Psoas muscle (tissue), 8 donors: ENCODE results near the gene KANK4. TPM values are rescaled to one million over a fixed set of nuclear protein-coding genes. Genes with fewer than 3 reads are reported as not detected.
A peak's percentile ranks its signal among the peaks of the same experiment; 100 is the strongest.

Experiments
- ATAC-seq, 4 donors: fragments of 200-7000 bp; cut with Tn5 transposase; one replicate each; pipeline ENCODE4 v1.9.1; 2020; ENCODE audit warnings: moderate library complexity in 3 of 4, mild to moderate bottlenecking in 2 of 4
- DNase-seq, 2 donors: peaks; one replicate each; pipeline ENCODE4 v3.0.0-alpha.2; 2020
- H3K27ac ChIP-seq: fragments of 200-600 bp; one replicate; pipeline ENCODE4 v1.8.0; 2022
- H3K27me3 ChIP-seq, 3 donors: fragments of 200-600 bp in 1 of 3; one replicate each; pipeline versions ENCODE4 v1.6.1 to v1.8.0; 2013 to 2022; ENCODE audit warnings: low read length in 2 of 3, mild to moderate bottlenecking in 2 of 3, moderate library complexity in 1 of 3; ENCODE audit not compliant: insufficient read depth in 3 of 3
- H3K36me3 ChIP-seq, 2 donors: fragments of 200-600 bp in 1 of 2; one replicate each; pipeline versions ENCODE4 v1.6.1 to v1.8.0; 2013 to 2022; ENCODE audit warnings: low read depth in 1 of 2, mild to moderate bottlenecking in 1 of 2, moderate library complexity in 1 of 2; ENCODE audit not compliant: insufficient read depth in 1 of 2
- H3K4me1 ChIP-seq: fragments of 200-600 bp; one replicate; pipeline ENCODE4 v1.8.0; 2022
- H3K4me3 ChIP-seq: fragments of 200-600 bp; one replicate; pipeline ENCODE4 v1.8.0; 2022; ENCODE audit warnings: mild to moderate bottlenecking
- H3K9me3 ChIP-seq: fragments of 200-600 bp; one replicate; pipeline ENCODE4 v1.8.0; 2022
- WGBS, 3 donors: extraction: QIAGEN DNeasy Blood & Tissue Kit; methylation state at CpG; one replicate each; pipeline versions ENCODE4 v1.1.6 to v1.1.7; 2013; 5-methylcytosine and 5-hydroxymethylcytosine counted together
- intact Hi-C, 2 donors: fragments of 100-400 bp; cut with DNase I; formaldehyde crosslinking; loops; one replicate each; pipeline versions ENCODE4 v1.11.0 to v1.14.2; 2022
- polyA plus RNA-seq, 3 donors: library from polyadenylated mRNA; stranded (reverse); fragments of 200-250 nt; gene quantifications; one replicate each; pipeline ENCODE4 v1.2.3, GENCODE V29; 2013
- total RNA-seq, 4 donors: library from RNA; stranded (reverse); fragmentation: NEBNext Ultra II Directional in 2 of 4; extraction: Animal tissue kit (Norgen Biotek cat#: 25700) in 2 of 4; gene quantifications; one replicate each; pipeline versions ENCODE4 v1.2.1 to v1.2.4, GENCODE V29; 2021 to 2023
- TF ChIP-seq, protein P1 (sequence below): fragments of 200-600 bp; IDR thresholded peaks from one replicate; pipeline ENCODE4 v1.8.0; 2022; ENCODE audit warnings: antibody characterized with exemption
- donor health status: healthy with polysubstance abuse.
- donor health status: DM: no; HTN: no; CAD: no; lungs with moderate emphysema.
- donor health status: Bipolar disorder and iron deficiency.
- donor health status: healthy.
- donor health status: DM: yes; HTN: yes; CAD: no.
- donor health status: DM: no; HTN: no; CAD: no.
- donor health status: DM: no; HTN: no; CAD: no.
- donor health status: DM: yes; HTN: yes; CAD: no.

KANK4 gene
- total and polyA plus RNA-seq, 7 donors: 0.09 to 1.1 (median 0.17) TPM; not detected in 3

DNA sequence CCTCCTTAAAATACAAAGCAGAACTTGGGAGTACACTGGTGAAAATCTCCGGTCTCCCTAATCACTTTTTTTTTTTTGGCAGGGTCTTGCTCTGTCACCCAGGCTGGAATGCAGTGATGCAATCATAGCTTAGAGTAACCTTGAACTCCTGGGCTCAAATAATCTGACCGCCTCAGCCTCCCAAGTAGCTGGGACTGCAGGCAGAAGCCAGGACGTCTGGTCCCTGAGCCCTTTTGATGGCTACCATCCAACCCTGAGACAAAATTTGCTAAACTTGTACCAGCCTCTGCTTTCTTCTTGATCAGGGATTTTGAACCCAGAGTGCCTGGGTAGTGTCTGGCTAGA is 120.5 kb downstream of the KANK4 start:
- ATAC-seq (peak in 1 of 4 donors; percentile 37), DNase-seq (no peak)
- H3K27me3 ChIP-seq: peaks cover 0 to 24% (median 8%) of the 10 kb centered on the region in 3 donors
- no peak overlapping the region for H3K4me3 ChIP-seq
- TF ChIP-seq, protein P1, sequence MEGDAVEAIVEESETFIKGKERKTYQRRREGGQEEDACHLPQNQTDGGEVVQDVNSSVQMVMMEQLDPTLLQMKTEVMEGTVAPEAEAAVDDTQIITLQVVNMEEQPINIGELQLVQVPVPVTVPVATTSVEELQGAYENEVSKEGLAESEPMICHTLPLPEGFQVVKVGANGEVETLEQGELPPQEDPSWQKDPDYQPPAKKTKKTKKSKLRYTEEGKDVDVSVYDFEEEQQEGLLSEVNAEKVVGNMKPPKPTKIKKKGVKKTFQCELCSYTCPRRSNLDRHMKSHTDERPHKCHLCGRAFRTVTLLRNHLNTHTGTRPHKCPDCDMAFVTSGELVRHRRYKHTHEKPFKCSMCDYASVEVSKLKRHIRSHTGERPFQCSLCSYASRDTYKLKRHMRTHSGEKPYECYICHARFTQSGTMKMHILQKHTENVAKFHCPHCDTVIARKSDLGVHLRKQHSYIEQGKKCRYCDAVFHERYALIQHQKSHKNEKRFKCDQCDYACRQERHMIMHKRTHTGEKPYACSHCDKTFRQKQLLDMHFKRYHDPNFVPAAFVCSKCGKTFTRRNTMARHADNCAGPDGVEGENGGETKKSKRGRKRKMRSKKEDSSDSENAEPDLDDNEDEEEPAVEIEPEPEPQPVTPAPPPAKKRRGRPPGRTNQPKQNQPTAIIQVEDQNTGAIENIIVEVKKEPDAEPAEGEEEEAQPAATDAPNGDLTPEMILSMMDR: no peak
- H3K4me1 ChIP-seq: no peaks in the 10 kb centered on the region
- WGBS, 3 donors: 3 to 5% (median 4%) methylated on average over 3 of the region's 3 CpGs
- intact Hi-C loops: no loop called here
- H3K9me3 ChIP-seq: no peaks in the 10 kb centered on the region
- H3K27ac ChIP-seq: no peak overlapping the region
- H3K36me3 ChIP-seq: no peaks in the 10 kb centered on the region

DNA sequence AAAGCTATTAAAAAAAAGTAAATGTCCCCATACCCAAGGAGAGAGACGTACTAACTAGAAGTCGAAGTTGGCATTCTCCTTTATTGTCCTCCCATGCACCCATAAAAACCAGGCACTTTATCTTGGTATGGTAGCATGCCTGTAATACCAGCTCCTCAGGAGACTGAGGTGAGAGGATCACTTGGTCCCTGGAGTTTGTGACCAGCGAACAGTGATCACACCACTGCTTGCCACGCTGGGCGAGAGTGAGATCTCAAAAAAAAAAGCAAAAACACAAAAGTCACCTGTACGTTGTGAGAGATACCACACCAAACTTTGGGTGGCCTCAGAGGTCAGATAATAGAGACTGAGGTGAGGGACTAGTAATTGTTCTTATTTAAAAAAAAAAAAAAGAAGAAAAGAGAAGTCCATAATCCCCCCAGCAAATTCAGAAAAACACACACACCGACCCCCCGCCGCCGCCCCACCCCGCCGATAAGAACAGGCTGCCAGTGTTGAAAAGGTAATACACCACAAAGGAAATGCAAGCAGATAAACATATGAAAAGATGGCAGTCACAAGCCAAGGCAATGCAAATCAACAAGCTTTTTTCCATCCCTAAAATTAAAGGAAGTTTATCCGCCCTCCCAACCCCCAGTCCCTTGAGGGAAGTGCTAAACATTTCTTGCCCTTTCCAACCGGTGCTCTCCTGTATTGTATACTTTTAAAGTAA is 121.0 kb downstream of the KANK4 start:
- H3K36me3 ChIP-seq: no peaks in the 10 kb centered on the region
- intact Hi-C loops: no loop called here
- H3K27me3 ChIP-seq: peaks cover 0 to 29% (median 8%) of the 10 kb centered on the region in 3 donors
- no peaks in the 10 kb centered on the region for H3K9me3 ChIP-seq
- no peak overlapping the region for H3K4me3 ChIP-seq
- TF ChIP-seq, protein P1: no peak
- ATAC-seq (no peak), DNase-seq (no peak)
- no peak overlapping the region for H3K27ac ChIP-seq
- 46 to 54% (median 47%) methylated on average over 14 of the region's 14 CpGs for WGBS, 3 donors
- H3K4me1 ChIP-seq: no peaks in the 10 kb centered on the region

DNA sequence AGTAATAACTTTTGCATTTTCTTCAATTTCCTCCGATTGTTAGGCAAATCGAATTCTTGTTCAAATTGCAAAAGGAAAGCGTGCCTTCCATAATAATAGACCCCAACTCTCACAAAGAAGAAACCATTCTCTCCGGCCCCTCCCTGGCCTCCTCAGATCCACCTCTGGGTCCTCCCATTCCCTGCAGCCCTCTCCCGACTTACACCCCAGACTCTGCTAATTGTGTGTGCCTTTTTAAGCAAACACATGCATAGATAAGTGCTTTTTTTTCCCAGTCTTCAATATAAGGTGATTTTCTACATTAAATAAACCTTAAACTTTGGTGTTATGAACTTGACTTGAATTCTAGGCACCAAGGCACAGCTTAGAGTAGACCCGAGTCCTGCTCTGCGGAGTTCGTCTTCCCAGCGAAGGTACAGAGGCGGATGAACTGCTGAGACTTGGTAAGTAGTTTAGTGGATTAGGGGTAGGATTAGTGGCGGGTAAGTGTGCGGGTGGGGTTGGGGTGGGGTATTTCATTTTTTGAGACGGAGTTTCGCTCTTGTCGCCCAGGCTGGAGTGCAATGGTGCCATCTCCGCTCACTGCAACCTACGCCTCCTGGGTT is 123.0 kb downstream of the KANK4 start:
- DNase-seq (no peak), ATAC-seq (no peak)
- no peaks in the 10 kb centered on the region for H3K36me3 ChIP-seq
- no peak overlapping the region for H3K27ac ChIP-seq
- TF ChIP-seq, protein P1: no peak
- H3K4me1 ChIP-seq: no peaks in the 10 kb centered on the region
- H3K9me3 ChIP-seq: no peaks in the 10 kb centered on the region
- intact Hi-C loops: no loop called here
- H3K4me3 ChIP-seq: no peak overlapping the region
- 80 to 82% (median 80%) methylated on average over 17 of the region's 17 CpGs for WGBS, 3 donors
- peaks cover 0 to 30% (median 11%) of the 10 kb centered on the region in 3 donors for H3K27me3 ChIP-seq

DNA sequence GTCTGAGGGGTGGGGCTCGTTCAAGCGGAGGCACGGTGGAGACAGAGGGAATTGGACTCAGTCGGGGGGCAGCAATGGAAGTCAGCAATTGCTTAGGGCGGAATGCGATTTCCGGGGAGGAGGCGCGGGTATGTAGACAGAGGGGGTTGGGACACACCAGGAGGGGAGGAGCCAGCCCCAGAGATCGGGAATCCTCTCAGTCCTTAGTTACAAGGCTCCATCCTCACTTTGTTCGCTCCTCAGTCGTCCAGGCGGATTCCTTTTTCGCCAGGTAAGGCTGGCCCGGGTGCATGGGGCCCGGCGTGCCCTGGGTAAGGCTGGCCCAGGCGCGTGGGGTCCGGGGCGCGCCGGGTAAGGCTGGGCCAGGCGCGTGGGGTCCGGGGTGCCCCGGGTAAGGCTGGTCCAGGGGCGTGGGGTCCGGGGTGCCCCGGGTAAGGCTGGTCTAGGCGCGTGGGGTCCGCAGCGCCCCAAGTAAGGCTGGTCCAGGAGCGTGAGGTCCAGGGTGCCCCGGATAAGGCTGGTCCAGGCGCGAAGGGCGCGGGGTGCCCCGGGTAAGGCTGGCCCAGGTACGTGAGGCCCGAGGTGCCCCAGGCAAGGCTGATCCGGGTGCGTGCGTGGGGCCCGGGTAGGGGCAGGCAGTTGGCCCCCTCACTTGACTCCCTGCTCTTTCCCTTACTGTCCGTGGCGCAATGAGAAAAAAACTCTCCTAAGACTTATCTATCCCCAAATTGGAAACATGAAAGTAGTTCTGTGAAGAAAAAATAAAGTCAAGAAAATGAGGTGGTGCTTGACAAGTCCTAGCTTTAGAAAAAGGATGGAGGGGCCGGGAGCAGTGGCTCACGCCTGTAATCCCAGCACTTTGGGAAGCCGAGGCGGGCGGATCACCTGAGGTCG is 124.3 kb downstream of the KANK4 start, which contains the start of gene L1TD1:
L1TD1 (plus strand) TSS at position 199 of the 894 bp plus-strand sequence. CDS start 11,780 bp downstream, outside the sequence.
- no peak for ATAC-seq
- Histone ChIP-seq H3K4me1 (no peaks in the 10 kb centered on the region), H3K27me3 (peaks cover 0 to 30% (median 11%) of the 10 kb centered on the region in 3 donors), H3K36me3 (no peaks in the 10 kb centered on the region), H3K4me3 (peak within 1 kb of the TSS; percentile 15), H3K27ac (no peak within 1 kb of the TSS), H3K9me3 (no peaks in the 10 kb centered on the region)
- intact Hi-C loops: no loop called here
- TF ChIP-seq, protein P1: no peak
- no peak for DNase-seq
- 15 to 20% (median 19%) methylated on average over 55 of the region's 55 CpGs for WGBS, 3 donors
